NCI-H2227 treated with DMSO at 0.1 percent for 48 hours (cell line): ENCODE measurements around the gene NGF.
A peak's percentile ranks its signal among the peaks of the same experiment; 100 is the strongest.
"Not testable (repeated sequence)": the region's sequence is repeated elsewhere in the genome, so short reads cannot be mapped to it uniquely, and the experiment has no call there.

Experiments
- DNase-seq: peaks from one replicate; lab custom pipeline; 2025; lab: John Stamatoyannopoulos, UW

The NGF gene

DNA sequence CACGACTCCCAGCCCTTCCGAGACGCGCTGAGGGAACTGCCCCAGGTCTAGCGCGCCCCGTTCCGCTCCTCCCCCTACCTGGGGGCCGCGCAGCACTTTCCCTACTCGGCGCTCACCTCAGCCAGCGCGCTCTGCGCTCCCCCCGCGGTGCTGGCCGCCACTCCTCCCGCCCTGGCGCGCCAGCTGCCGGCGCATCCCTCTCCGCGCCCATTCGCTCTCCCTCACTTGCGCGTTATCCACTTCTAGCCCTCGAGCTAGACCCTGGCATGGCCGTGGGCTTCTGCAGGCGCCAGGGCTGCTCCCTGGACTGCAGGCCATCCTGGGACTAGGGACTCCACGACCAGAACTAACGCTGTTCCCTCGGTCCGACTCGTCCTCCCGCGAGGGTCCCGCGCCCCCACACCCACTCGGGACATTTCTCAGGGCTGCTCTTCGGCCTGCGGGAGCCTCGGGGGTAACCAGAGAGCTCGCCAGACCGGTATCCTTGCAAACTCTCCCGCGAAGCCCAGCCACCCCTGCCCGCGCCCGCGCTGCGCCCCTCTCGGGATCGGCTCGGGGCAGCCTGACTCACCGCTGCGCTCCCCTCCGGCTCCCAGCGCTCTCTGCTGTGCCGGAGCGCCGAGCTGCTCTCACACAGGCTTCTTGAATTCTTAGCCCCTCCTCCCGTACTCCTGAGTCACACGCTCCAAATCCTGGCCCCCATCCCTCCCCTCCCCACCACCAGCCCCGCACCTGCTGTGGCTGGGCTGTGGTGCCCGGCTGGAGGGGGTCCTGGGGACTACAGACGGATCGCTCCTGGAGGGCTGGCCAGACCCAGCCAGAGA is at the start of gene NGF:
TSS of gene NGF (minus strand) at position 617 of the 824 bp plus-strand sequence. CDS start 51,454 bp downstream, outside the sequence.
- peak; percentile 13 for DNase-seq

DNA sequence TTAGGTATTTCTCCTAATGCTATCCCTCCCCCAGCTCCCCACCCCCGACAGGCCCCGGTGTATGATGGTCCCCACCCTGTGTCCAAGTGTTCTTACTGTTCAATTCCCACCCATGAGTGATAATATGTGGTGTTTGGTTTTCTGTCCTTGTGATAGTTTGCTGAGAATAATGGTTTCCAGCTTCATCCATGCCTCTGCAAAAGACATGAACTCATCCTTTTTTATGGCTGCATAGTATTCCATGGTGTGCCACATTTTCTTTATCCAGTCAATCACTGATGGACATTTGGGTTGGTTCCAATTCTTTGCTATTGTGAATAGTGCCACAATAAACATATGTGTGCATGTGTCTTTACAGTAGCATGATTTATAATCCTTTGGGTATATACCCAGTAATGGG is 45.4 kb upstream of the NGF start:
- DNase-seq: not testable (repeated sequence)

DNA sequence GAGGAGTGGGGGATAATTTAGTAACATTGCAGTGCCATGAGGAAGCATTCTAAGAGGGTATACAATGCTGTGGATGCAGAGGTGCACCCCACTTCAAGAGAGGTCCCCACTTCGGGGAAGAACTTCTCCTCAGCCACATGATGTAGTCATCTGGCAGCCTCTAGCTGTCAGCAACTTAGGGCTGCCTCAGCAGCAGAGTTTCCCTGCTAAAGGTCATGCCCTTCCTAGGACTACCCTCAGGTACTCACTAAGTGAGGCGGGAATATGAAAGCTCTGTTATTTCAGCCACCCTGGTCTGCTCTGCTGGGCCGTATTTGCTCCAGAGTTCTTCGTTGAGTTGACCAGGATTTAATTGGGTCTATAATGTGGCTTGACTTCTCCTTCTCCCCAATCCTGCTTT is 41.9 kb upstream of the NGF start:
- no peak for DNase-seq

DNA sequence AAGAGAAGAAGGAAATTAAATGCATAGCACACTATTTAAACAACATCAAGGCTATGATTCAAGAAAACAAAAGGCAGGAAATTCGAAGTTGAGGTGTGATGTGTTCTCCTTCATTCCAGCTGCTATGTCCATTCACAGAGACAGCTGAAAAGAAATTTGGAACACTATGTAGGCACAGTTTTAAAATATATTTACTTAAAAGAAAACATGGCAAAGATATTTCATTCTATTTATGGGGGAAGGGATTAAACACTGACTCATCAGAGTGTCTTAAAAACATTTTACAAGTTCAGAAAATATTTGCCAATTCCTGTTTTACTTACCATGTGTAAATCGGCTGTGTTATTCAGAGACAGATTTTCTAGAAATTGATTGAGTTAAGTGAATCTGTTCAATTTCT is 39.4 kb upstream of the NGF start:
- no peak for DNase-seq

DNA sequence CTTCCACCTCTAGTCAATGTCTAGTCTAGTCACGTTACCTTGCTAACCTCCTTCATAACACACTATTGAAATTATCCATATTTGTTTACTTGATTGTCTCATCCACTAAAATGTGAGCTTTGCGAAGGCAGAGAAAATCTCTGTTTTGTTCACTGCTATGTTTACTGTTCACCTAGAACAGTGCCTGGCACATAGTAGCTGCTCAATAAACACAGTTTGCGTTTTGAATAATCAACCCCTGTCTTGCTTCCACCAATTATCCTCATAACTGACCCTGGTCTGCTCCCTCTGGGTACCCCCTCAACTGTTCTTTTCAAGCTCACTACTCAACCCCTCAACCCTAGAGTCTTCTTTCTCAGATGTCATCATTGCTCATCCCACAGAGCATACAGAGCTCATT is 36.5 kb upstream of the NGF start:
- no peak for DNase-seq

DNA sequence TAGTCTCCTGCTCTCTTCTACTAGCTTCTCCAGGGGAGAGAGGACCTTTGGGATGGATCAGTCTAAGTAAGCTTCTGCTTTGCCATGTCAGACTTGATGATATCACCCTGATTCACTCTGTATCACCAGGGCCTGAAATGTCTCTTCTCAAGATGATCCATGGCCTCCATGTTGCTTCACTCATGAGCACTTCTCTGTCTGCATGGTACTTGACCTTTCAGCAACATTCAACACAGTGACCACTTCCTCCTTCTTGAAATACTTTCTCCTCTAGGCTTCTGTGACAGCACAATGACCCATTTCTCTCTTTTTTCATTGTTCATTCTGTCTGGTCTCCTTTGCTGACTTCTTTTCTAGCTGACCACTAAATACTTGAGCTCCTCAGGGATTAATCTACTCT is 35.3 kb upstream of the NGF start:
- no peak for DNase-seq

DNA sequence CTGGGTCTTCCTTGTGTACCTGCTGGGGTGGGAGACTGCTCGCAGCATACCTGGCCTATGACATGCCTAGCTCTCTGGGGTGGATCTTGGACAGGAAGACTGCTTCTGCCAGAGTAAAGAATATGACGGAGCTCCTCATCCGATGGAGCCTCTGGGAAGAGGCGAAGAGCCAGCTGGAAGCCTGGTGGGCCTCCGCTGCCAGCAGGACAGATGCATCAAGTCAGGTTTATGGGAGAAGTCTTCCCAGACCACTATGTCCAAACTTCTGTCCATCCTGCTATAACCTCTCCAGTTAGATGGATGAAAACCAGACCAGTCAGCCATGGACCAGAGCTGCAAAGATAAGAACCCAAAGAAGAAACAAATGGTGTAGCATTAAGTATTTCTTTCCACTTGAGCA is 27.7 kb upstream of the NGF start:
- DNase-seq: no peak

- DNase-seq: no peak
Observed at GRCh38 chr1:115364780-115365155, 26.7 kb upstream of the NGF start.

DNA sequence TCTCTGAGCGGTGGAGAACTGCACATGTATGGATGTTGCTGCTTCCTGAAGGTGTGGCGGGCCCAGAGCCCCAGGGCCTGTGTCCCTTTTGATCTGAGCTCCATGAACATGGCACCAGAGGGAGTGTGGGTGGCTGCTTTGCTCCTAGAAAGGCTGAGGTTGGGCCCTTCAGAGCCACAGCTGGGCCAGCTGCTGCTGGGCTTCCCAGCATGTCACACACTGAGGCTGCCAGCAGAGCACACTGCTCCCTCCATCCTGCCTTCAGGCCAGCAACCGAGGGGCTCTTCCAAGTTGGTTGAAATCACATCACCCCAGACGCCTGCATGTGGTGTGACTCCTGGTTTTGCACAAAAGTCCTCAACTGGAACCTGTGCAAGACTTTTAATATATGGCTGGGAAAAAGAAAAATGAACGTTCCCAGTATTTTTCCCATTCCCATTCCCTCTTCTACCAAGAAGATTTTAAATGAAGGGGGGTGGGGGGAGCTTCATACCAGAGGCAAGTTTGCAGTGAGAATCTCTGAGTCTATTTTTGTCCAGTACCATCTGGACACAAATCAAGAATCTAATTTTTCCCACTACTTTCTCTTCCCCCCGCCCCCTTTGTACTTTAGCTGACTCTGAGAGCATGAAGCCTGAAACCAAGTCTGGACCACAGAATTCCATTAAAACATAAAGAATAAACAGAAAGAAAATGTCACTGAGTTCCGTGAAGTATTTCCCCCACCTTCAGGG is 26.2 kb upstream of the NGF start:
- DNase-seq: no peak

DNA sequence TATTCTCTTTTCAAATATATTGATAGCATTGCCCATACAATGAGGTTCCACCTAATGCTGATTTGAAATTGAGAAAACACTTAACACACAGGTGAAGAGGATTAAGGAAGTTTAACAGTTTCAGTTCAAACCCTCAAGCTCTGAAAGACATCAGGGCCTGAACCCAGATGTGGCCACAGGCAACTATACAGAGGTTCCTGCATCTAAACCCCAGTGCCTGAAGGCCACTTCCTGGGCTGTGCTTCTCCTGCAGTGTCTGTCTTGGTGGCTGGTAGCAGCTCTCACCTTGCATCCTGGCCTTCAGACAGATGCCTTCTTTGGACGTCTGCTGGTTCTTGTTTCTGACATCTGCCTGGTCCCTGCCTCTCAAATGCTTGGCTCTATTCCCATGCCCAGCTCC is 25.1 kb upstream of the NGF start:
- no peak for DNase-seq

DNA sequence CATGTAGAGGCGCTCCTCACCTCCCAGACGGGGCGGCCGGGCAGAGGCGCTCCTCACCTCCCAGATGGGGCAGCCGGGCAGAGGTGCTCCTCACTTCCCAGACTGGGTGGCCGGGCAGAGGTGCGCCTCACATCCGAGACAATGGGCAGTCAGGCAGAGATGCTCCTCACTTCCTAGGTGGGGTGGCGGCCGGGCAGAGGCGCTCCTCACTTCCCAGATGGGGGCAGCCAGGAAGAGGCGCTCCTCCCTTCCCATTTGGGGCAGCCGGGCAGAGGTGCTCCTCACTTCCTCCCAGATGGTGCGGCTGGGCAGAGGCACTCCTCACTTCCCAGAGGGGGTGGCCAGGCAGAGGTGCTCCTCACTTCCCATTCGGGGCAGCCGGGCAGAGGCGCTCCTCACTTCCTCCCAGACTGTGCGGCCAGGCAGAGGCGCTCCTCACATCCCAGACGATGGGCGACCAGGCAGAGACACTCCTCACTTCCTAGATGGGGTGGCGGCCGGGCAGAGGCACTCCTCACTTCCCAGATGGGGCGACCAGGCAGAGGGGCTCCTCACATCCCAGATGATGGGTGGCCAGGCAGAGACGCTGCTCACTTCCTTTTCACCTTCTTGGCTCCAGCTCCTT is 22.6 kb upstream of the NGF start:
- DNase-seq: not testable (repeated sequence)

- not testable (repeated sequence) for DNase-seq
Observed at GRCh38 chr1:115359787-115360452, 21.9 kb upstream of the NGF start.

GRCh38 chr1:115356356-115356755 is 18.3 kb upstream of the NGF start:
- DNase-seq: no peak

DNA sequence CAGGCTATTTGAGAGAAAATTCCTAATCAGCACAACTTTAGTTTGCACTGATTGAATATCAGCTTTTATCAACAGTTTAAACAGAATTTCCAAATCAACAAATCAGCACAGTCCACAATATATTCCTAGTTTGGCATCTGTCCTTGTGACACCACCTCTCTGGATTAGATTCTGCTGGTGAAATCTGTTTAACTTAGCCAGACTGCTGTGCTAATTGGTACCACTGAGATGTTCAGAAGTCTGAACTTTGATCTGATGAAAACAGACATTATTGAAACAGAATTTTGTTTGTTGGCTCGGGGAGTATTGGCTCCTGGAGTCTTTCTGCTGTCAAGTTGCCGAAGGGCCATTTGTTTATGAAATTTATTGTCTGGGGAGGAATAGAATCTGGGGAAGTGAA is 17.0 kb upstream of the NGF start:
- DNase-seq: peak; percentile 5

DNA sequence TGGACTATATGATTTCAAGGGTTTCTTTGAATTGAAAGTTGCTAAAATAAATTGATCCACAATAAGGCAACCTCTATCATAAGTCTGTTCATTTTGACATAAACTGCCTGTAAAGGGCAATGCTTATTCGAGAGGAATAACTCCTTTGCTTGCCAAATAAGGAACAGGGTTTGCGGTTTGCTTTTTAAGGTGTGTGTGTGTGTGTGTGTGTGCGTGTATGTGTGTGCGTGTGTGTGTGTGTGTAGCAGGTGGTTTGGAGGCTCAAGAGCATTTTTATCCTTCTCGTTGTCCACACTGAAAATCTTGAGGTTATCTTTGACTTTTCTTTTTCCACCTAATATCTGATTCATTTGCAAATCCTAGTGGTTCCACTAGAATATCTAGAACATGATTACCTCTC is 13.1 kb upstream of the NGF start:
- DNase-seq: no peak

- no peak for DNase-seq
Observed at GRCh38 chr1:115348636-115349035, 10.6 kb upstream of the NGF start.

DNA sequence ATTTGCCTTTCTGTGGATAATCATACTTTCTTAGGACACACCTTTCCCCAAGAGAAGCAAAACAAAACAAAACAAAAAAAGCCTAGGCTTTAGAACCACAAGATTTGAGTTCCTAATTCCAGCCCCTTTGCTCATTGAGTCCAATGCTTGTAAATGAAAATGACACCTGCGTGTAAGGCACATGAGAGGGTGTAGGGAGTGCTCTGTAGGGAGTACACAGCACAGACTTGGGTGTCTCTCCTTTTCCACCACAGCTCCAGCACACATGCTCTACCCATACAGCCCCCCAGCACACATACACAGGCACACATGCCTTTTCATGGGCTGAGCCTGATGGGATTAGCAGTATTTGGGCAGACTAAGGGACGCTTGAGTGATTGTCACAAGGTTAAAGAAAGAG is 9.2 kb upstream of the NGF start:
- DNase-seq: no peak

DNA sequence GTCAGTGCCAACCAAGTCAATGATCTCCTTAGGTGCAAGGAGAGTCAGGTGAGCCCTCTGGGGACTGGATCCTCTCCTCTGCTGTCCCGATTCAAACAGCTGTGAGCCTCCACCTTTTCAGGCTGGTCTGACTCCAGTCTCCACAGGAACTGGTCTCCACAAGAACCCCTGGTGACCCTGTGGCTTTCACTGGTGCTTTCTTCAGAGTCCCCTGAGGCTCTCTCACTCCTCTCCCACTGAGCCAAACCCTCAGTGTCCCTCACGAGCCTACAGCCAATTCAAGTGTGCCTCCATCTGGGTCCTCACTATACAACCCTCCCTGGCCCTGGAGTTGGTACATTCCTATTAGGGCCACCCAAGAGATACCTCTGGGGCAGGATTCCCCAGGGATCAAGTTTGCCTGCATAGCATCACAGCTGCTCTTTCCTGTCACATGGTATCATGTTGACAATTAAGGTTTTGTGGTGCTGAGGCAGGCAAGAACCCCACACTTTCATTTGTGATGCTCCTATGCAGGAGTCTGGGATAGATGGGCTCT is 5.2 kb upstream of the NGF start:
- DNase-seq: no peak

DNA sequence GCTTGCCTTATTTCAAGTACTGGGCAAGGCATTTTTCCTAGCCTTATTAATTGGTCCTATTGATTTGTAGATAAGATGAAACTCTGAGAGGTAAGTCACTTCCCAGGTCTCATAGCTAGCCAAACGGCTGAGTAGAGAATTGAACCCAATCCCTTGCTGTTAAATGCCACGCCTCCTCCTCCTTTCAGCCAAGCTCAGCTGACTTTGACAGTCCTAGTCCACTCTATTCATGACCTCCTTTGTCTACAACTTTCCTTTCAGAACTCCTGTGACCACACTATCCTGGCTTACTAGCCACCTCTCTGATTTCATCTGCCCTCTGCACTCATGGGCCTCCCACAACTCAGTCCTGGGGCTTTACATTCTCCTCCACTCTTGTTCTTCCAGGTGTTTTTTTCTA is 3.9 kb upstream of the NGF start:
- no peak for DNase-seq

GRCh38 chr1:115340879-115341278 is 2.8 kb upstream of the NGF start:
- DNase-seq: no peak

GRCh38 chr1:115338457-115338820 is 390 bp upstream of the NGF start:
- no peak for DNase-seq

GRCh38 chr1:115337276-115337632 is 795 bp downstream of the NGF start:
- DNase-seq: no peak
